Mammary epithelial cell (primary cell): ENCODE measurements around the gene SPECC1.

Experiments used
- CTCF ChIP-seq, 2 donors: IDR thresholded peaks in 1 of 2; conservative IDR thresholded peaks in 1 of 2; 2 replicates each; pipeline ENCODE4 v1.5.1; 2011 to 2012; ENCODE audit warnings: inconsistent platforms in 2 of 2, low read length in 2 of 2, mild to moderate bottlenecking in 2 of 2, control low read depth in 1 of 2, low read depth in 1 of 2; ENCODE audit not compliant: insufficient read depth in 1 of 2; ENCODE audit errors: extremely low read depth in 1 of 2
- EZH2 ChIP-seq: IDR thresholded peaks from 2 replicates; pipeline ENCODE4 v1.6.1; 2012; ENCODE audit warnings: low read length, inconsistent platforms, borderline replicate concordance

- TF ChIP-seq CTCF (conservative IDR thresholded peaks at IDR 0.05 in 1 of 2, IDR thresholded peaks at IDR 0.05 in 1 of 2; ENCODE audit: extremely low read depth in 1 of 2, insufficient read depth in 1 of 2, low read depth in 1 of 2, low read length in 2 of 2): no peak
- TF ChIP-seq EZH2: no peak
Measured at GRCh38 chr17:20276421-20276820, 267.3 kb downstream of the SPECC1 start.
